Measurements from ENCODE around the gene AFF1.
A peak's percentile ranks its signal among the peaks of the same experiment; 100 is the strongest.
"Not testable (repeated sequence)": the region's sequence is repeated elsewhere in the genome, so short reads cannot be mapped to it uniquely, and the experiment has no call there.

AFF1 gene

GRCh38 chr4:86978709-86979108 is 43.9 kb downstream of the AFF1 start:
- DNase-seq: no peak

DNA sequence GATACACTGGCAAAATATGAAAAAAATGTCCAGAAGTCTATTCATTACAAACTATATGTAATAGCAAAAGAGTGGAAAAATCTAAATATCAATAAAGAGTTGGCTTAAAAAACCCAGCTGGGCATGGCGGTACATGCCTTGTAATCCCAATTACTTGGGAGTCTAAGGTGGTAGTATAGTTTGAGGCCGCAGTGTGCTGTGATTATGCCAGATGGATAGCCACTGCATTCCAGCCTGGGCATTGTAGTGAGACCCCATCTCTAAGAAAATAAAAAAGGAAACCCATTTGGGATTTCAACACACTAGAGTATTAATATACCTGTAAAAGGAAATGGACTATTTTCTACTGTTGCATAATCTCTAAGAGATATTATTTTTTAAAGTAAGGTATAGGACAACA is 45.4 kb downstream of the AFF1 start:
- DNase-seq: no peak

DNA sequence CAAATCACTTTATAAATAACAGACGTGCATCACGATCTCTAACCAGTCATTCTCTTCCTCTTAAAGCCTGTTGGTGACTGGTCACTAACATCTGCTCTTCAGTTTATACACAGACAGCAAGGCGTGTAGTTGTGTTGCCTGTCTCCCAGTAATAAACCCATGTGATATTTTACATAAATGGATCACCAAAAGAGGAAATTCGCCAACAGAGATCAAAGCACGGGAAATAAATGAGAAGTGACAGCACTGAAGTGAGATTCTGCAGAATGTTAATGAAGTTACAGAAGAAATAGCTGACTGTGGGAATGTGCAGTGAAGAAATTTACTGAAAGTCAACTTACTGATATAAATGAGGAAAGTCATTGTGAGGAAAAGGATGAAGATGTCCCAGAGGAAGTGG is 47.0 kb downstream of the AFF1 start:
- DNase-seq: no peak

GRCh38 chr4:86985852-86986251 is 51.0 kb downstream of the AFF1 start:
- not testable (repeated sequence) for DNase-seq

DNA sequence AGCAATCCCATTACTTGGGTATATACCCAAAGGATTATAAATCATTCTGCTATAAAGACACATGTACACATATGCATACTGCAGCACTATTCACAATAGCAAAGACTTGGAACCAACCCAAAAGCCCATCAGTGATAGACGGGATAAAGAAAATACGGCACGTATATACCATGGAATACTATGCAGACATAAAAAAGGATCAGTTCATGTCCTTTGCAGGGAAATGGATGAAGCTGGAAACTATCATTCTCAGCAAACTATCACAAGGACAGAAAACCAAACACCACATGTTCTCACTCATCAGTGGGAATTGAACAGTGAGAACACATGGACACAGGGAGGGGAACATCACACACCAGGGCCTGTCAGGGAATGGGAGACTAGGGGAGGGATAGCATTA is 54.8 kb downstream of the AFF1 start:
- not testable (repeated sequence) for DNase-seq

DNA sequence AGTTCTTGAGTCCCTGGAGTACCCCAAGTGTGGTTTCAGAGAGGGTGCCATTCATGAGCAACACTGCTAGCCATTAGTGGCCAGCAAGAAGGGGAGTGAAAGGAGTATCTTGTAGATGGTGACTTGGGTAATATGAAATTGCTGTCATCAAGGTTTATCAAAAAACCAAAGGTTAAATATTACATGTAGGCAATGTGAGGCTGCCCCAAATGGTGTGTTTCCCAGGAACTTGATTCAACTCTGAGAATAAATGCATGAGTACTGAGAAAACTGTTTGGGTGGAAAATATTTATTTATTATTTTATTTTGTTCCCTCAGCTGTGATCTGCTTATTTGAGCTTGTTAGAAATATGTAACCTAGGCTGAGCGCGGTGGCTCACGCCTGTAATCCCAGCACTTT is 55.7 kb downstream of the AFF1 start:
- no peak for DNase-seq

DNA sequence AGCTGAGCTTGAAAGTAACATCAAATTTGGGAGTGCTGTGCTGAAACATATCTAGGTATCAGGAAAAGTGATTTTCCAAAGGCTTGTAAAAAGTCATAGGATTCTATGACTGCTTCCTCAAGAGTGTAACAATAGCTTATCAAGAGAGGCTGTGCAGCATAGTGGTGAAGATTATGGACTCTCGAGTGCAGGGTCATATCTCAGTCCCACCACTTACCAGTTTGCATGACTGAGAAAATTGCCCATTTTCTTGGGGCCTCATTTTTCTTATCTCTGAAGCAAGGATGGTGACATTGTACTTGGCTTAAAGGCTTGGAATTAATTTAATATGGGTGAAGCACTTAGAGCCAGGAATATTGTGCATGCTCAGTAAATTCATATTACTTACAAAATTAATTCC is 57.2 kb downstream of the AFF1 start:
- no peak for DNase-seq

- no peak for DNase-seq
Measured at GRCh38 chr4:86993909-86994681, 59.3 kb downstream of the AFF1 start.

DNA sequence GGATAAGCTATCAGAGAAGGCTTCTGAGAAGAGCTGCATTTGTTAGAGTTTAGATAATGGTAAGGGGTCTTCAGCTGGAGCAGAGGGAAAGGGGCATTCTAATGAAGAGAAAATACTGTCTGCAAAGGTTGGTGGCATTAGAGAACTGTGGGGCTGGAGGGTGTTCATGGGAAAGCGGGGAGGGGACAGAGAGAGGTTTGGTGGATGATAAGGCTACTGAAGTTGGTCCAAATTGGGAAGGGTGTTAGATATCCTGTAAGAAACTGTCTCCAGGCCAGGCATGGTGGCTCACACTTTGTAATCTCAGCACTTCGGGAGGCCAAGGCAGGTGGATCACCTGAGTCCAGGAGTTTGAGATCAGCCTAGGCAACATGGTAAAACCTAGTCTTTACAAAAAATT is 59.9 kb downstream of the AFF1 start:
- no peak for DNase-seq

GRCh38 chr4:86996510-86996909 is 61.7 kb downstream of the AFF1 start:
- not testable (repeated sequence) for DNase-seq

GRCh38 chr4:86999136-86999643 is 64.4 kb downstream of the AFF1 start:
- DNase-seq: no peak

- DNase-seq: no peak
Measured at GRCh38 chr4:87002682-87003043, 67.9 kb downstream of the AFF1 start.

DNA sequence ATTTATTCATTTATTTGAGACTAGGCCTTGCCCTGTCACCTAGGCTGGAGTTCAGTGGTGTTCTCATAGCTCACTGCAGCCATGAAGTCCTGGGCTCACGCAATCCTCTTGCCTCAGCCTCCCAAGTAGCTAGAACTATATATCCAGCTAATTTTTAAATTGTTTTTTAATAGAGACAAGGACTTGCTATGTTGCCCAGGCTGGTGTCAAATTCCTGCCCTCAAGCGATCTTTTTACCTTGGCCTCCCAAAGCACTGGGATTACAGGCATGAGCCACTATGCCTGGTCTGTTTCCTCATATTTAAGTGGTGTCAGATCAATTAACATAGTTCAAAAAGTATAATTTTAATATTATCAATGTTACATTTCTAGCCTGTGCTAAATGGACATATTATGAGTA is 68.5 kb downstream of the AFF1 start:
- no peak for DNase-seq

- DNase-seq: no peak
Measured at GRCh38 chr4:87005369-87005689, 70.5 kb downstream of the AFF1 start.

GRCh38 chr4:87005690-87006425 is 71.0 kb downstream of the AFF1 start:
- peak; percentile 78 for DNase-seq

DNA sequence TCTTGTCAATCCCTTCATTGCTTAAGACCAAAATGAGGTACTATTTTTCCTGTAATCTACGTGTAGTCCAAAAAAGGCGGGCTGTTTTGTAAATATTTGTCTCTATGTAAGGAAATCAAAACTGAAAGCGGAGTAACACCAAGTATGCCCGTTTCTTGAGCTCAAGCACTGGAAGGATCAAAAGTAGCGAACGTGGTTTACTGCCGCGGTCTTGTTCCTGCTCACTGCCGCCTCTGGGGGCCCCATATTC is 71.5 kb downstream of the AFF1 start:
- peak; percentile 70 for DNase-seq

DNA sequence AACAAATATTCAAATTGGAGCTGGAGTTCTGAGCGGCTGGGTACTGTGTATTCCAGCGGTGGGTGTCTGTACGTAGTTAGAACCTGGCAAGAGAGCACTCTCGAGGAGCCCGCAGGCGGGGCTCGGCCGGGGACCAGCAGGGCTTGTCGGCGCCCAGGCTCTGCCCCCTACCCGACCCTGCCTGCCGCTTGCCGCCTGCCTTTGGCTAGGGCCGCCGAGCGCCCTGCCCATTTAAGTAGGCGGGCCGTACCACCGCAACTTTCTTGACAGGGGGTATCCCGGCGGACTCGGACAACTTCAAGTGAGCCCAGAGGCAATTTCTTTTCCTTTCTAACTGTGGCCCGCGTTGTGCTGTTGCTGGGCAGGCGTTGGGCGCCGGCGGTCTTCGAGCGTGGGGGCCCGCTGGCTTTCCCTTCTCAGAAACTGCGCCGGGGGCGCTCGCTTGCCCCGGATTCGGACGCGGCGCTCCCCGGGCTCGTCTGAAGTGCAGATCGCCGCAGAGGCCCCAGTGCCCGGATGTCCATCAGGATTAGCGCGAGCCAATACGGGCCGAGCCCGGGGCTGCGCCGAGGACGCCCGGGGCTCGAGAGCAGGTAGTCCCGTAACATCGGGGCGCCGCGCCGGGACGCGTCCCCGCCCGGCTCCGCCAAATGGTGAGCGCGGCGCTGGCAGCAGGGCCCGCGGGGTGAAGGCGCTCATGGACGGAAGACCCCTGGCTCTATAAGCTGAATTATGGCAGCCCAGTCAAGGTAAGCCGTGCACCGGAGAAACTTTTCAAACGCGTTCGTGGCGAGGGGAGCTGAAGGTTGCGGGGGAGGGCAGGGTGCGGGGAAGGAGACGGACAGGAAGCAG is 72.1 kb downstream of the AFF1 start:
- peak; percentile 86 for DNase-seq

DNA sequence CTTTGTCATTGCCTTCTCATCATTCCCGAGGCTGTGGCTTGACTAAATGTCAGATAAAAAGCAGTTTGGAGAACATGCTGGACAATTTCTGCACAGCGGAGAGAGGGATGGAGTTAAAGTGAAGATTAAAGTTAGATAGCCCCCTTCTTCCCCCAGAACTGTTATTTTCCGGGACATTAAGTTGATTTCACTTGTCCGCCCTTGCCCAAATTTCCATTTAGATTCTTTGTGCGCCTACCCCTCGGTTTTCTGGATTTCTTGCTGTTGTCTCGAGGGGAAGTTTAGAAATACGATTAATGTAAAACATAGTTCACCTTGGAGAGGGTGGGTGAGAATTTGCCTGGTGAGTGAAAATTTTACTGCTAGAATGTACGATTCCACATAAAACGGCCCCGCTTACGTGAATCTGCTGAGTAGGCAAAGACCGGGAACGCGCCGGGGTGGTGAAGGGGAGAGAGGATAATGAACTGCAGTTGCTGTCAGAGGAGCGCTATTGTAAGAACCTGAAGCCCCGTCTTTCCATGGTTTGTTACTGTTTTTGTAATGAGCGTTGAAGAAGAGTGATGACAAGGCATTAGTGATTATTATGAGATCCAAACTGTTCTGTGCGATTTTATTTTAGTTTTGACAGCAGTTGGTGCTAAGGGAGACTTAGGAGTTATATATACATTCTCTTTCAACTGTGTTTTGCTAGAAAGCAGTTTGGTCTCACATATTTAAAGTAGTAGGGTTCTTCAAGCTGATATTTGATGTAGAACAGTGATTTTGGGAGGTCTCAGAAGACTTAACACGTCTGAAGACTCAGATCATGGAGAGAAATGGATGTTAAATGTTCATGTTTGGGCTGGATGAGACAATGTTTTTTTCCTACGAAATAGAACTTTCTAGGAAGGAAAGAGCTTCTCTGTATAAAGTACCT is 73.0 kb downstream of the AFF1 start:
- no peak for DNase-seq

DNA sequence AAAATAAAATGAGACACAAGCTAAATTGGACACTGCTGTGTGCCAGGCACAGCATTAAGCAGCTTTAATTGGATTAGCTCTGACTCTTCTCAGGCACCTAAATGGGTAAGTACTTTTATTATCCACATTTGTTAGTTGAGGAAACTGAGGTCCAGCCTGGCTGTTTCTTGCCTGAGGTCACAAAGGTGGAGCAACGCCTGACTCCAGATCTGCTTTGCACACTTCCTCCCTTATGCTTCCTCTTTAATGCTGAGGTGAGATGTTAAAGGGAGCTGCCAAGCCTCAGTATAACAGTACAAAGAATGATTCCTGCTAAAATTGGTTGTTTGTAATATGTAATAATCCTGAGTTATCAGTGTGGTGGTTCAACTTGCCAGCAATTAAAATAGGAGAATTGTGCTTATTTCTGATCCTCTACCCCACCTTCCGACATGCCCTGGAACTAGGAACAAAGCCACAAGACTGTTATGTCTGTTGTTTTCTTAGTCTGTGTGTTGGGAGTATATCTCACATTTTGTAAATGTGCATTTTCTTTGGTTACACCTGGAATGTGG is 74.4 kb downstream of the AFF1 start:
- no peak for DNase-seq

- DNase-seq: no peak
Measured at GRCh38 chr4:87010192-87010591, 75.4 kb downstream of the AFF1 start.

GRCh38 chr4:87011340-87012034 is 76.7 kb downstream of the AFF1 start:
- no peak for DNase-seq
